ENCODE results near the gene GLP1R.

GRCh38 chr6:39059496-39060310, 11.1 kb downstream of the GLP1R start:
- TF ChIP-seq HBP1 (CRISPR knock-in tag; IDR thresholded peaks at IDR 0.05; ENCODE audit: low read depth) (no peak), KAT2B (IDR thresholded peaks at IDR 0.05; ENCODE audit: borderline replicate concordance, low read depth, low read length) (no peak), ZNF274 (CRISPR knock-in tag; IDR thresholded peaks at IDR 0.05) (no peak), CTCF (CRISPR knock-in tag; IDR thresholded peaks at IDR 0.05) (no peak), E2F5 (CRISPR knock-in tag; conservative IDR thresholded peaks at IDR 0.05) (no peak), BRF2 (CRISPR knock-in tag; IDR thresholded peaks at IDR 0.05) (no peak), ZNF768 (CRISPR knock-in tag; IDR thresholded peaks at IDR 0.05) (no peak), BRD4 (CRISPR knock-in tag; IDR thresholded peaks at IDR 0.05) (no peak), CREM (IDR thresholded peaks at IDR 0.05) (no peak), CREM (CRISPR knock-in tag; IDR thresholded peaks at IDR 0.05) (no peak), ZNF772 (CRISPR knock-in tag; IDR thresholded peaks at IDR 0.05) (no peak), CEBPZ (IDR thresholded peaks at IDR 0.05; ENCODE audit: low read length) (no peak), TFE3 (CRISPR knock-in tag; IDR thresholded peaks at IDR 0.05) (no peak), AFF4 (CRISPR knock-in tag; IDR thresholded peaks at IDR 0.05) (no peak), ZNF766 (CRISPR knock-in tag; IDR thresholded peaks at IDR 0.05; ENCODE audit: borderline replicate concordance) (no peak)
